Measurements from ENCODE around the gene NRIP1.

GRCh38 chr21:15045017-15045416, 19.8 kb downstream of the NRIP1 start:
- TF ChIP-seq POLR2A (IDR thresholded peaks at IDR 0.05) (no peak), CTCF (IDR thresholded peaks at IDR 0.05) (no peak)
